Panc1 (cell line): ENCODE measurements around the gene SLC2A14. TPM values are rescaled to one million over a fixed set of nuclear protein-coding genes. Genes with fewer than 3 reads are reported as not detected.
"Not testable (repeated sequence)": the region's sequence is repeated elsewhere in the genome, so short reads cannot be mapped to it uniquely, and the experiment has no call there.

Experiments used
- ATAC-seq: fragments of 200-7000 bp; cut with Tn5 transposase; 2 replicates; pipeline ENCODE4 v1.9.1; 2020; ENCODE audit warnings: mild to moderate bottlenecking, moderate library complexity
- BruUV-seq: library from RNA; stranded (reverse); fragments of 400-500 nt; replicated peaks from 2 replicates; lab custom pipeline; 2021; lab: Mats Ljungman, UMichigan
- CTCF ChIA-PET: fragments of 300-600 bp; sonication (Branson Sonifier 250); formaldehyde crosslinking; loops from one replicate; lab custom pipeline; 2022; ENCODE audit warnings: antibody characterized with exemption; lab: Charles Lee
- POLR2A ChIA-PET: fragments of 300-600 bp; sonication (Branson Sonifier 250); formaldehyde crosslinking; loops from one replicate; lab custom pipeline; 2022; ENCODE audit warnings: antibody characterized with exemption; lab: Charles Lee
- DNase-seq: peaks from one replicate; pipeline ENCODE4 v3.0.0-alpha.2; 2010; ENCODE audit warnings: low read depth, low spot score
- H3K27ac ChIP-seq: 2 replicates; pipeline ENCODE4 v1.5.1; 2011; ENCODE audit warnings: mild to moderate bottlenecking, low read length, inconsistent platforms
- H3K27me3 ChIP-seq: fragments of 200-500 bp; sonication (Bioruptor generic); 2 replicates; pipeline ENCODE4 v1.6.0; 2014; ENCODE audit warnings: low read length, inconsistent platforms; ENCODE audit not compliant: control insufficient read depth, insufficient read depth
- H3K36me3 ChIP-seq: fragments of 200-500 bp; sonication (Bioruptor generic); 2 replicates; pipeline ENCODE4 v1.5.1; 2014; ENCODE audit warnings: inconsistent platforms, mild to moderate bottlenecking, low read length, moderate library complexity; ENCODE audit not compliant: control insufficient read depth, insufficient read depth
- H3K4me1 ChIP-seq: 2 replicates; pipeline ENCODE4 v1.5.1; 2011; ENCODE audit warnings: inconsistent platforms, mild to moderate bottlenecking, low read length, moderate library complexity; ENCODE audit not compliant: control insufficient read depth, insufficient read depth
- H3K4me3 ChIP-seq, 2 experiments: 2 replicates each; pipeline ENCODE4 v1.5.1; 2011 to 2012; ENCODE audit warnings: low read depth in 2 of 2, low read length in 2 of 2, mild to moderate bottlenecking in 2 of 2, inconsistent platforms in 1 of 2, moderate library complexity in 1 of 2
- H3K9me3 ChIP-seq: fragments of 200-500 bp; sonication (Bioruptor generic); 2 replicates; pipeline ENCODE4 v1.5.1; 2014; ENCODE audit warnings: low read depth, mild to moderate bottlenecking, inconsistent platforms, low read length, moderate library complexity; ENCODE audit not compliant: control insufficient read depth, insufficient read depth
- CTCF ChIP-seq: fragments of 450-650 bp; IDR thresholded peaks from 2 replicates; pipeline ENCODE4 v1.5.1; 2017; ENCODE audit warnings: mild to moderate bottlenecking
- POLR2AphosphoS5 ChIP-seq: IDR thresholded peaks from 2 replicates; pipeline ENCODE4 v1.6.1; 2012; ENCODE audit warnings: mild to moderate bottlenecking, low read depth, low read length, moderate library complexity
- REST ChIP-seq, 2 experiments: IDR thresholded peaks; 2 replicates each; pipeline ENCODE4 v1.6.1; 2011 to 2012; ENCODE audit warnings: low read depth in 2 of 2, control low read depth in 1 of 2, low read length in 1 of 2, mild to moderate bottlenecking in 1 of 2, moderate library complexity in 1 of 2; ENCODE audit not compliant: insufficient read depth in 1 of 2
- SIN3A ChIP-seq: IDR thresholded peaks from 2 replicates; pipeline ENCODE4 v1.6.1; 2012; ENCODE audit warnings: low read depth, mild to moderate bottlenecking, low read length, moderate library complexity, borderline replicate concordance; ENCODE audit not compliant: insufficient read depth
- TCF7L2 ChIP-seq: IDR thresholded peaks from 2 replicates; pipeline ENCODE4 v1.6.1; 2011; ENCODE audit warnings: mild to moderate bottlenecking, low read depth, low read length, inconsistent platforms
- in situ Hi-C: cut with HindIII; loops from 2 replicates; pipeline ENCODE4 v1.10.0; 2016; ENCODE audit warnings: low sequenced_read_pairs, low pct_unique_long_range_greater_than_20kb
- intact Hi-C: fragments of 100-400 bp; cut with micrococcal nuclease; formaldehyde crosslinking; loops from one replicate; pipeline ENCODE4 v1.10.0; 2022; ENCODE audit not compliant: unreplicated experiment
- total RNA-seq: library from RNA; stranded (reverse); gene quantifications from one replicate; pipeline ENCODE4 v1.2.1, GENCODE V29; 2021; ENCODE audit not compliant: unreplicated experiment

The SLC2A14 gene
- total RNA-seq, 1 experiment from 2014 or later = not detected

GRCh38 chr12:7899755-7900154 is 27.0 kb upstream of the SLC2A14 start:
- Histone ChIP-seq H3K27ac (no peak overlapping the region), H3K9me3 (no peaks in the 10 kb centered on the region), H3K4me1 (no peaks in the 10 kb centered on the region), H3K27me3 (no peaks in the 10 kb centered on the region), H3K4me3 (no peak overlapping the region), H3K36me3 (no peaks in the 10 kb centered on the region)
- no TSS peak for BruUV-seq
- DNase-seq = no peak
- TF ChIP-seq CTCF = no peak
- TF ChIP-seq SIN3A = no peak
- no peak for TF ChIP-seq POLR2AphosphoS5
- no peak for ATAC-seq
- intact Hi-C loops (no loop called here), in situ Hi-C loops (no loop called here)
- CTCF ChIA-PET = no interaction called here
- POLR2A ChIA-PET = interaction anchor here (0.5 kb wide), 1 partner anchor 40 kb away, joined by 3 read pairs; no protein-coding TSS in a partner anchor

GRCh38 chr12:7896726-7897125 is 24.0 kb upstream of the SLC2A14 start:
- H3K9me3 ChIP-seq, H3K27ac ChIP-seq, CTCF ChIA-PET, H3K36me3 ChIP-seq, H3K4me1 ChIP-seq, DNase-seq, intact Hi-C loops, BruUV-seq, H3K27me3 ChIP-seq, in situ Hi-C loops, H3K4me3 ChIP-seq, ATAC-seq: not testable (repeated sequence)
- POLR2A ChIA-PET = interaction anchor here (0.6 kb wide), 1 partner anchor 26 kb away, joined by 3 read pairs; no protein-coding TSS in a partner anchor

- no peaks in the 10 kb centered on the region for H3K9me3 ChIP-seq
- no peaks in the 10 kb centered on the region for H3K27me3 ChIP-seq
- in situ Hi-C loops = no loop called here
- BruUV-seq = no TSS peak
- no peak overlapping the region for H3K27ac ChIP-seq
- intact Hi-C loops = no loop called here
- DNase-seq (no peak), ATAC-seq (no peak)
- H3K4me1 ChIP-seq = no peaks in the 10 kb centered on the region
- CTCF ChIA-PET = no interaction called here
- no peaks in the 10 kb centered on the region for H3K36me3 ChIP-seq
- TF ChIP-seq POLR2AphosphoS5 = no peak
- TF ChIP-seq SIN3A = no peak
- TF ChIP-seq CTCF = no peak
- TF ChIP-seq TCF7L2 = no peak
- TF ChIP-seq REST (IDR thresholded peaks at IDR 0.05; ENCODE audit: insufficient read depth in 1 of 2, low read depth in 2 of 2, low read length in 1 of 2) = no peak
- H3K4me3 ChIP-seq = no peak overlapping the region
- POLR2A ChIA-PET = no interaction called here
These were observed 19.7 kb upstream of the SLC2A14 start for GRCh38 chr12:7892186-7892980.
